WTC11 (cell line): ENCODE measurements around the gene ADGRA1. TPM values are rescaled to one million over a fixed set of nuclear protein-coding genes. Genes with fewer than 3 reads are reported as not detected.

Experiments used
- ATAC-seq: fragments of 200-7000 bp; cut with Tn5 transposase; 2 replicates; pipeline ENCODE4 v1.10.0; 2021; ENCODE audit warnings: mild to moderate bottlenecking, moderate library complexity
- CTCF ChIA-PET: fragments of 300-600 bp; sonication (Branson Sonifier 250); formaldehyde crosslinking; loops from one replicate; lab custom pipeline; 2021; ENCODE audit warnings: antibody characterized with exemption; lab: Charles Lee
- POLR2A ChIA-PET: fragments of 350-600 bp; sonication (Branson Sonifier 250); formaldehyde crosslinking; loops from one replicate; lab custom pipeline; 2021; ENCODE audit warnings: antibody characterized with exemption; lab: Charles Lee
- DNase-seq: peaks from one replicate; pipeline ENCODE4 v3.0.0; 2021; ENCODE audit warnings: low spot score
- H3K27ac Mint-ChIP-seq: 2 replicates; pipeline ENCODE4 v1.8.0; 2021; ENCODE audit warnings: mixed read lengths
- H3K27me3 Mint-ChIP-seq: 2 replicates; pipeline ENCODE4 v1.8.0; 2021; ENCODE audit warnings: low read depth, mild to moderate bottlenecking, moderate library complexity, mixed read lengths
- H3K36me3 Mint-ChIP-seq: 2 replicates; pipeline ENCODE4 v1.8.0; 2021; ENCODE audit warnings: mixed read lengths
- H3K4me1 Mint-ChIP-seq: 2 replicates; pipeline ENCODE4 v1.8.0; 2022; ENCODE audit warnings: mixed read lengths
- H3K4me3 Mint-ChIP-seq: 2 replicates; pipeline ENCODE4 v1.8.0; 2021; ENCODE audit warnings: mild to moderate bottlenecking, moderate library complexity, mixed read lengths
- H3K9me3 Mint-ChIP-seq: 2 replicates; pipeline ENCODE4 v1.8.0; 2021; ENCODE audit warnings: mixed read lengths
- CREM ChIP-seq: sonication (generic); formaldehyde crosslinking; IDR thresholded peaks from 2 replicates; pipeline ENCODE4 v1.8.1; 2022; ENCODE audit warnings: mild to moderate bottlenecking, missing genetic modification reagents, moderate library complexity
- FOXK1 ChIP-seq: sonication (generic); formaldehyde crosslinking; IDR thresholded peaks from 2 replicates; pipeline ENCODE4 v1.8.0; 2022; ENCODE audit warnings: mild to moderate bottlenecking, moderate library complexity, missing genetic modification reagents
- FOXP1 ChIP-seq: sonication (generic); formaldehyde crosslinking; IDR thresholded peaks from 2 replicates; pipeline ENCODE4 v1.8.0; 2022; ENCODE audit warnings: missing genetic modification reagents, mild to moderate bottlenecking, moderate library complexity, borderline replicate concordance
- GRHL2 ChIP-seq: fragments of 250-450 bp; sonication (Bioruptor Pico); IDR thresholded peaks from 2 replicates; pipeline ENCODE4 v1.8.0; 2022; ENCODE audit warnings: mild to moderate bottlenecking, moderate library complexity; ENCODE audit not compliant: insufficient replicate concordance, severe bottlenecking
- GTF2I ChIP-seq: fragments of 250-450 bp; sonication (Bioruptor Pico); conservative IDR thresholded peaks from 2 replicates; pipeline ENCODE4 v1.4.0; 2021; ENCODE audit warnings: mild to moderate bottlenecking
- JAZF1 ChIP-seq: fragments of 250-450 bp; sonication (Bioruptor Pico); IDR thresholded peaks from 2 replicates; pipeline ENCODE4 v1.9.0; 2021; ENCODE audit warnings: moderate library complexity, mild to moderate bottlenecking, inconsistent platforms
- MXD4 ChIP-seq: fragments of 250-450 bp; sonication (Bioruptor Pico); IDR thresholded peaks from 2 replicates; pipeline ENCODE4 v1.8.0; 2021; ENCODE audit warnings: mild to moderate bottlenecking, moderate library complexity, borderline replicate concordance
- MYBL2 ChIP-seq: sonication (generic); formaldehyde crosslinking; IDR thresholded peaks from 2 replicates; pipeline ENCODE4 v1.8.1; 2023; ENCODE audit warnings: mild to moderate bottlenecking, moderate library complexity, missing genetic modification reagents
- NFATC4 ChIP-seq: fragments of 250-450 bp; sonication (Bioruptor Pico); IDR thresholded peaks from 2 replicates; pipeline ENCODE4 v1.9.0; 2021; ENCODE audit warnings: mild to moderate bottlenecking
- NR1H2 ChIP-seq: sonication (generic); formaldehyde crosslinking; IDR thresholded peaks from 2 replicates; pipeline ENCODE4 v1.9.0; 2021; ENCODE audit warnings: mild to moderate bottlenecking, moderate library complexity, missing genetic modification reagents
- NR2C2 ChIP-seq: sonication (generic); formaldehyde crosslinking; IDR thresholded peaks from 2 replicates; pipeline ENCODE4 v1.8.0; 2022; ENCODE audit warnings: mild to moderate bottlenecking, missing genetic modification reagents
- NR3C1 ChIP-seq: sonication (generic); formaldehyde crosslinking; conservative IDR thresholded peaks from 2 replicates; pipeline ENCODE4 v1.8.1; 2023; ENCODE audit warnings: low read depth, mild to moderate bottlenecking, missing genetic modification reagents
- RELA ChIP-seq: sonication (generic); formaldehyde crosslinking; IDR thresholded peaks from 2 replicates; pipeline ENCODE4 v1.8.1; 2022; ENCODE audit warnings: missing genetic modification reagents, mild to moderate bottlenecking, borderline replicate concordance
- RORB ChIP-seq: fragments of 250-450 bp; sonication (Bioruptor Pico); IDR thresholded peaks from 2 replicates; pipeline ENCODE4 v1.9.0; 2021; ENCODE audit warnings: mild to moderate bottlenecking
- SMAD3 ChIP-seq: sonication (generic); formaldehyde crosslinking; IDR thresholded peaks from 2 replicates; pipeline ENCODE4 v1.8.0; 2022; ENCODE audit warnings: missing genetic modification reagents, mild to moderate bottlenecking, borderline replicate concordance
- TCF7 ChIP-seq: sonication (generic); formaldehyde crosslinking; IDR thresholded peaks from 2 replicates; pipeline ENCODE4 v1.8.0; 2022; ENCODE audit warnings: mild to moderate bottlenecking, low read depth, missing genetic modification reagents, moderate library complexity
- TEAD4 ChIP-seq: sonication (generic); formaldehyde crosslinking; IDR thresholded peaks from 2 replicates; pipeline ENCODE4 v1.8.0; 2022; ENCODE audit warnings: mild to moderate bottlenecking, missing genetic modification reagents
- ZNF138 ChIP-seq: sonication (generic); formaldehyde crosslinking; conservative IDR thresholded peaks from 2 replicates; pipeline ENCODE4 v1.8.1; 2022; ENCODE audit warnings: mild to moderate bottlenecking, moderate library complexity, missing genetic modification reagents
- ZNF219 ChIP-seq: sonication (generic); formaldehyde crosslinking; IDR thresholded peaks from 2 replicates; pipeline ENCODE4 v1.8.0; 2023; ENCODE audit warnings: missing genetic modification reagents, mild to moderate bottlenecking, borderline replicate concordance
- ZNF232 ChIP-seq: sonication (generic); formaldehyde crosslinking; IDR thresholded peaks from 2 replicates; pipeline ENCODE4 v1.8.0; 2022; ENCODE audit warnings: mild to moderate bottlenecking, missing genetic modification reagents
- ZNF263 ChIP-seq: sonication (generic); formaldehyde crosslinking; IDR thresholded peaks from 2 replicates; pipeline ENCODE4 v1.8.1; 2022; ENCODE audit warnings: low read depth, mild to moderate bottlenecking, moderate library complexity, missing genetic modification reagents
- ZNF416 ChIP-seq: fragments of 250-450 bp; sonication (Bioruptor Pico); IDR thresholded peaks from 2 replicates; pipeline ENCODE4 v1.9.0; 2021; ENCODE audit warnings: mild to moderate bottlenecking, inconsistent platforms
- total RNA-seq: library from RNA; stranded (reverse); gene quantifications from 3 replicates; pipeline ENCODE4 v1.2.3, GENCODE V29; 2021
- TF ChIP-seq, protein P1 (sequence below): sonication (generic); formaldehyde crosslinking; IDR thresholded peaks from 2 replicates; pipeline ENCODE4 v1.8.0; 2022; ENCODE audit warnings: mild to moderate bottlenecking, missing genetic modification reagents
- TF ChIP-seq, protein P2 (sequence below): fragments of 250-450 bp; sonication (Bioruptor Pico); IDR thresholded peaks from 2 replicates; pipeline ENCODE4 v1.8.0; 2021; ENCODE audit warnings: mild to moderate bottlenecking
- TF ChIP-seq, protein P3 (sequence below): sonication (generic); formaldehyde crosslinking; IDR thresholded peaks from 2 replicates; pipeline ENCODE4 v1.8.0; 2022; ENCODE audit warnings: missing genetic modification reagents

Gene ADGRA1
- total RNA-seq, 1 experiment from 2014 or later: 0.20 TPM

DNA sequence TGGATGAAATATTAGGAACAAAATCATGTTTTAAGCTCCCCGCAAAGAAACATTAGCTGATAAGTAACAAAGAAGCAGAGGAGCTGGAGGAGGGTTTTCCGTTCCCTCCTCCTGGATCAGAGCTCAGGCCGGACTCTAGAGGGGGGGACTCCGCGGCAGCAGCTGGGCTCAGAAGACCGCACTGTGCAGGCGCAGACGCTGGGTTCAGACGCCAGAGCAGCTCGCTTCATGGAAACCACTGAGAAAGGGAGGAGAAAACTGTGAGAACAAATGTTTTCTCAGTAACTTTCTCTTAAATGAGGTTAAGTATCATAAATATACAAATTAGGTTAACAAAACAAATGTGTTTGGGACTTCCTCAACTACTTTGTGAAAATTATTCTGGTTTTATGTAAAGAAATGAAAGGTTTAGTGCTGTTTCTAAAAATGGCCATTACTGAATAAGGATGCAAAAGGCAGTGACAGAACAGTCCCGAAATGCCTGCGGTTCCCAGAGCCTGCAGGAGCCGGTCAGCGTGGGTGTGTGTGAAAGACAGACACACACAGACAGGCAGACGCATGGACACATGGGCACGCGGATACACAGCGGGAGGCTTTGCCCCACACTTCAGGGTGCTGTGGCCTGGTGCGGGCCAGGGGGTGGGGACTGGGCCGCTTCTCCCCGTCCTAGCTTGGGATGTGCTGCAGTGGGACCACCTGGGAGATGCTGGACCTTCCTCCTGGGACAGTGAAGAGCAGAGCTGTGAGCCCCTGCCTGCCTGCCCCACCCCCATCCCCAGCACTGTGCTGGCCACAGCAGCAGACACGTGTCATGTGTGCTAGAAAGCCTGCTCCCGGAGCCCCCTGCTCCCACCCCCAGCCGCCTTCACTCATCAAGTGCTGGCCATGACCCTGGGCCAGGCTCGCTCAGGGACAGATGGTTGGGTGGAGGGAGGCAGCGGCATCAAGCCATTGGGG lies 20.3 kb upstream of the ADGRA1 start:
- no peaks in the 10 kb centered on the region for H3K4me1 Mint-ChIP-seq
- no peaks in the 10 kb centered on the region for H3K27me3 Mint-ChIP-seq
- ChIA-PET POLR2A (no interaction called here), CTCF (interaction anchor here (0.6 to 1.0 kb wide), 2 partner anchors 42 to 129 kb away, joined by 3 read pairs; no protein-coding TSS in a partner anchor)
- H3K36me3 Mint-ChIP-seq: no peaks in the 10 kb centered on the region
- H3K27ac Mint-ChIP-seq: no peak overlapping the region
- no peak overlapping the region for H3K4me3 Mint-ChIP-seq
- H3K9me3 Mint-ChIP-seq: no peaks in the 10 kb centered on the region
- DNase-seq (no peak), ATAC-seq (no peak)
- no peak for TF ChIP-seq MYBL2 (CRISPR knock-in tag)
- TF ChIP-seq, protein P1, sequence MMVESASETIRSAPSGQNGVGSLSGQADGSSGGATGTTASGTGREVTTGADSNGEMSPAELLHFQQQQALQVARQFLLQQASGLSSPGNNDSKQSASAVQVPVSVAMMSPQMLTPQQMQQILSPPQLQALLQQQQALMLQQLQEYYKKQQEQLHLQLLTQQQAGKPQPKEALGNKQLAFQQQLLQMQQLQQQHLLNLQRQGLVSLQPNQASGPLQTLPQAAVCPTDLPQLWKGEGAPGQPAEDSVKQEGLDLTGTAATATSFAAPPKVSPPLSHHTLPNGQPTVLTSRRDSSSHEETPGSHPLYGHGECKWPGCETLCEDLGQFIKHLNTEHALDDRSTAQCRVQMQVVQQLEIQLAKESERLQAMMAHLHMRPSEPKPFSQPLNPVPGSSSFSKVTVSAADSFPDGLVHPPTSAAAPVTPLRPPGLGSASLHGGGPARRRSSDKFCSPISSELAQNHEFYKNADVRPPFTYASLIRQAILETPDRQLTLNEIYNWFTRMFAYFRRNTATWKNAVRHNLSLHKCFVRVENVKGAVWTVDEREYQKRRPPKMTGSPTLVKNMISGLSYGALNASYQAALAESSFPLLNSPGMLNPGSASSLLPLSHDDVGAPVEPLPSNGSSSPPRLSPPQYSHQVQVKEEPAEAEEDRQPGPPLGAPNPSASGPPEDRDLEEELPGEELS: no peak
- no peak for TF ChIP-seq NR2C2 (CRISPR knock-in tag)
- TF ChIP-seq FOXP1 (CRISPR knock-in tag): no peak
- TF ChIP-seq ZNF232 (CRISPR knock-in tag): no peak
- TF ChIP-seq RELA (CRISPR knock-in tag): no peak
- no peak for TF ChIP-seq NFATC4 (CRISPR knock-in tag)
- no peak for TF ChIP-seq RORB (CRISPR knock-in tag)

- DNase-seq (no peak), ATAC-seq (no peak)
- no peaks in the 10 kb centered on the region for H3K4me1 Mint-ChIP-seq
- H3K27me3 Mint-ChIP-seq: no peaks in the 10 kb centered on the region
- no peaks in the 10 kb centered on the region for H3K36me3 Mint-ChIP-seq
- CTCF ChIA-PET: no interaction called here
- TF ChIP-seq ZNF232 (CRISPR knock-in tag) (no peak), MXD4 (CRISPR knock-in tag) (no peak), TCF7 (CRISPR knock-in tag) (no peak), ZNF138 (CRISPR knock-in tag) (no peak), NR1H2 (CRISPR knock-in tag) (no peak), ZNF219 (CRISPR knock-in tag) (no peak), GRHL2 (no peak), JAZF1 (no peak), NR3C1 (CRISPR knock-in tag) (no peak), FOXK1 (CRISPR knock-in tag) (no peak), CREM (CRISPR knock-in tag) (no peak), TEAD4 (CRISPR knock-in tag) (no peak), SMAD3 (CRISPR knock-in tag) (no peak), ZNF263 (no peak), GTF2I (CRISPR knock-in tag) (no peak), ZNF416 (no peak)
- TF ChIP-seq, protein P2, sequence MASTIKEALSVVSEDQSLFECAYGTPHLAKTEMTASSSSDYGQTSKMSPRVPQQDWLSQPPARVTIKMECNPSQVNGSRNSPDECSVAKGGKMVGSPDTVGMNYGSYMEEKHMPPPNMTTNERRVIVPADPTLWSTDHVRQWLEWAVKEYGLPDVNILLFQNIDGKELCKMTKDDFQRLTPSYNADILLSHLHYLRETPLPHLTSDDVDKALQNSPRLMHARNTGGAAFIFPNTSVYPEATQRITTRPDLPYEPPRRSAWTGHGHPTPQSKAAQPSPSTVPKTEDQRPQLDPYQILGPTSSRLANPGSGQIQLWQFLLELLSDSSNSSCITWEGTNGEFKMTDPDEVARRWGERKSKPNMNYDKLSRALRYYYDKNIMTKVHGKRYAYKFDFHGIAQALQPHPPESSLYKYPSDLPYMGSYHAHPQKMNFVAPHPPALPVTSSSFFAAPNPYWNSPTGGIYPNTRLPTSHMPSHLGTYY (CRISPR knock-in tag): no peak
- TF ChIP-seq, protein P3, sequence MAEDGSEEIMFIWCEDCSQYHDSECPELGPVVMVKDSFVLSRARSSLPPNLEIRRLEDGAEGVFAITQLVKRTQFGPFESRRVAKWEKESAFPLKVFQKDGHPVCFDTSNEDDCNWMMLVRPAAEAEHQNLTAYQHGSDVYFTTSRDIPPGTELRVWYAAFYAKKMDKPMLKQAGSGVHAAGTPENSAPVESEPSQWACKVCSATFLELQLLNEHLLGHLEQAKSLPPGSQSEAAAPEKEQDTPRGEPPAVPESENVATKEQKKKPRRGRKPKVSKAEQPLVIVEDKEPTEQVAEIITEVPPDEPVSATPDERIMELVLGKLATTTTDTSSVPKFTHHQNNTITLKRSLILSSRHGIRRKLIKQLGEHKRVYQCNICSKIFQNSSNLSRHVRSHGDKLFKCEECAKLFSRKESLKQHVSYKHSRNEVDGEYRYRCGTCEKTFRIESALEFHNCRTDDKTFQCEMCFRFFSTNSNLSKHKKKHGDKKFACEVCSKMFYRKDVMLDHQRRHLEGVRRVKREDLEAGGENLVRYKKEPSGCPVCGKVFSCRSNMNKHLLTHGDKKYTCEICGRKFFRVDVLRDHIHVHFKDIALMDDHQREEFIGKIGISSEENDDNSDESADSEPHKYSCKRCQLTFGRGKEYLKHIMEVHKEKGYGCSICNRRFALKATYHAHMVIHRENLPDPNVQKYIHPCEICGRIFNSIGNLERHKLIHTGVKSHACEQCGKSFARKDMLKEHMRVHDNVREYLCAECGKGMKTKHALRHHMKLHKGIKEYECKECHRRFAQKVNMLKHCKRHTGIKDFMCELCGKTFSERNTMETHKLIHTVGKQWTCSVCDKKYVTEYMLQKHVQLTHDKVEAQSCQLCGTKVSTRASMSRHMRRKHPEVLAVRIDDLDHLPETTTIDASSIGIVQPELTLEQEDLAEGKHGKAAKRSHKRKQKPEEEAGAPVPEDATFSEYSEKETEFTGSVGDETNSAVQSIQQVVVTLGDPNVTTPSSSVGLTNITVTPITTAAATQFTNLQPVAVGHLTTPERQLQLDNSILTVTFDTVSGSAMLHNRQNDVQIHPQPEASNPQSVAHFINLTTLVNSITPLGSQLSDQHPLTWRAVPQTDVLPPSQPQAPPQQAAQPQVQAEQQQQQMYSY: no peak
- TF ChIP-seq, protein P1: no peak
- H3K4me3 Mint-ChIP-seq: no peak overlapping the region
- H3K27ac Mint-ChIP-seq: no peak overlapping the region
- no peaks in the 10 kb centered on the region for H3K9me3 Mint-ChIP-seq
- POLR2A ChIA-PET: no interaction called here
These were observed 19.4 kb upstream of the ADGRA1 start for GRCh38 chr10:133068111-133069032.
